GM12878 (cell line): ENCODE results near the gene KCTD6. TPM values are rescaled to one million over a fixed set of nuclear protein-coding genes. Genes with fewer than 3 reads are reported as not detected.

ENCODE experiments used
- ATAC-seq: fragments of 200-7000 bp; cut with Tn5 transposase; 3 replicates; pipeline ENCODE4 v1.9.1; 2020; ENCODE audit warnings: mild to moderate bottlenecking, moderate library complexity
- BruUV-seq: library from RNA; stranded (reverse); fragments of 400-500 nt; replicated peaks from 2 replicates; lab custom pipeline; 2021; lab: Mats Ljungman, UMichigan
- CTCF ChIA-PET: fragments of 300-600 bp; sonication (Branson Sonifier 250); formaldehyde crosslinking; extraction: SDS; loops from one replicate; lab custom pipeline; 2021; ENCODE audit warnings: inconsistent platforms; lab: Yijun Ruan, JAX
- POLR2A ChIA-PET: fragments of 350-600 bp; formaldehyde crosslinking; extraction: SDS; loops from one replicate; lab custom pipeline; 2021; ENCODE audit warnings: inconsistent platforms; lab: Charles Lee
- RAD21 ChIA-PET: fragments of 300-600 bp; sonication (Branson Sonifier 250); formaldehyde crosslinking; loops from one replicate; lab custom pipeline; 2023; ENCODE audit warnings: antibody characterized with exemption; ENCODE audit not compliant: unreplicated experiment; lab: Charles Lee
- SMC1A ChIA-PET: fragments of 300-600 bp; sonication (Branson Sonifier 250); formaldehyde crosslinking; loops from one replicate; lab custom pipeline; 2023; ENCODE audit not compliant: unreplicated experiment, uncharacterized antibody; lab: Charles Lee
- DNase-seq: peaks from one replicate; pipeline ENCODE4 v3.0.0-alpha.2; 2011; ENCODE audit warnings: low read depth, low spot score
- FAIRE-seq: peaks from 3 replicates; lab custom pipeline; 2011; peaks lifted over from hg19 to GRCh38; lab: Jason Lieb, UNC
- H2AFZ ChIP-seq: 2 replicates; pipeline ENCODE4 v1.6.0; 2011; ENCODE audit warnings: low read depth, low read length, control low read depth; ENCODE audit not compliant: control insufficient read depth
- H3K27ac ChIP-seq: 2 replicates; pipeline ENCODE4 v1.5.1; 2011; ENCODE audit warnings: control low read depth; ENCODE audit not compliant: control insufficient read depth, insufficient read depth
- H3K27me3 ChIP-seq, 2 experiments: replicated peaks in 1 of 2; 2 replicates each; pipeline versions ENCODE4 v1.6.0 to v1.6.1; 2011; ENCODE audit warnings: low read length in 1 of 2; ENCODE audit not compliant: control insufficient read depth in 2 of 2, insufficient read depth in 2 of 2
- H3K36me3 ChIP-seq, 2 experiments: 2 replicates each; pipeline ENCODE4 v1.5.1; 2011; ENCODE audit warnings: low read length in 1 of 2; ENCODE audit not compliant: control insufficient read depth in 2 of 2, insufficient read depth in 2 of 2
- H3K4me1 ChIP-seq: 2 replicates; pipeline ENCODE4 v1.6.1; 2011; ENCODE audit warnings: mild to moderate bottlenecking, low read length, moderate library complexity, mixed read lengths; ENCODE audit not compliant: control insufficient read depth, insufficient read depth
- H3K4me2 ChIP-seq: 2 replicates; pipeline ENCODE4 v1.6.0; 2011; ENCODE audit warnings: control low read depth; ENCODE audit not compliant: control insufficient read depth, insufficient read depth
- H3K4me3 ChIP-seq: fragments of 200-600 bp; sonication (generic); 2 replicates; pipeline ENCODE4 v1.5.1; 2016
- H3K79me2 ChIP-seq: 2 replicates; pipeline ENCODE4 v1.6.0; 2011; ENCODE audit warnings: low read length; ENCODE audit not compliant: control insufficient read depth, insufficient read depth
- H3K9ac ChIP-seq: 2 replicates; pipeline ENCODE4 v1.8.0; 2011; ENCODE audit warnings: low read length, control low read depth, mixed read lengths; ENCODE audit not compliant: control insufficient read depth, insufficient read depth
- H3K9me3 ChIP-seq: replicated peaks from 3 replicates; pipeline ENCODE4 v1.5.1; 2011; ENCODE audit warnings: mild to moderate bottlenecking, low read length; ENCODE audit not compliant: control insufficient read depth, insufficient read depth
- H4K20me1 ChIP-seq: 2 replicates; pipeline ENCODE4 v1.6.0; 2011; ENCODE audit not compliant: control insufficient read depth, insufficient read depth
- BACH1 ChIP-seq: fragments of 450-650 bp; IDR thresholded peaks from 2 replicates; pipeline ENCODE4 v1.6.1; 2017; ENCODE audit warnings: mild to moderate bottlenecking, borderline replicate concordance
- BCL11A ChIP-seq: IDR thresholded peaks from 2 replicates; pipeline ENCODE4 v1.6.1; 2011; ENCODE audit warnings: low read depth, low read length
- CHD1 ChIP-seq: IDR thresholded peaks from 2 replicates; pipeline ENCODE4 v1.6.1; 2012; ENCODE audit warnings: low read depth, low read length, improper control_type of control experiment
- ESRRA ChIP-seq: IDR thresholded peaks from 2 replicates; pipeline ENCODE4 v1.6.1; 2012; ENCODE audit warnings: mild to moderate bottlenecking, low read length, improper control_type of control experiment
- HSF1 ChIP-seq: fragments of 150-350 bp; IDR thresholded peaks from 2 replicates; pipeline ENCODE4 v1.6.1; 2014; ENCODE audit warnings: mild to moderate bottlenecking, low read depth, low read length
- KLF5 ChIP-seq: fragments of 450-650 bp; IDR thresholded peaks from 2 replicates; pipeline ENCODE4 v1.6.1; 2014; ENCODE audit warnings: mild to moderate bottlenecking; ENCODE audit not compliant: partially characterized antibody
- NFYB ChIP-seq: IDR thresholded peaks from 2 replicates; pipeline ENCODE4 v1.6.1; 2011; ENCODE audit warnings: low read depth, mild to moderate bottlenecking, low read length, improper control_type of control experiment, moderate library complexity; ENCODE audit not compliant: insufficient read depth
- PAX5 ChIP-seq: IDR thresholded peaks from 2 replicates; pipeline ENCODE4 v1.6.1; 2011; ENCODE audit warnings: low read depth, low read length, borderline replicate concordance
- RELA ChIP-seq: fragments of 450-650 bp; IDR thresholded peaks from 2 replicates; pipeline ENCODE4 v1.8.0; 2014; ENCODE audit warnings: borderline replicate concordance; ENCODE audit not compliant: partially characterized antibody
- SMAD5 ChIP-seq: IDR thresholded peaks from 2 replicates; pipeline ENCODE4 v1.6.1; 2016; ENCODE audit warnings: antibody characterized with exemption, low read depth
- STAT3 ChIP-seq: IDR thresholded peaks from 2 replicates; pipeline ENCODE4 v1.6.1; 2011; ENCODE audit warnings: low read depth, low read length, improper control_type of control experiment
- TAF1 ChIP-seq: IDR thresholded peaks from 2 replicates; pipeline ENCODE4 v1.6.1; 2011; ENCODE audit warnings: mild to moderate bottlenecking, low read depth, low read length, borderline replicate concordance
- TCF3 ChIP-seq: IDR thresholded peaks from 2 replicates; pipeline ENCODE4 v1.6.1; 2012; ENCODE audit warnings: low read depth, mild to moderate bottlenecking, low read length, borderline replicate concordance; ENCODE audit not compliant: insufficient read depth
- ZNF217 ChIP-seq: fragments of 450-650 bp; IDR thresholded peaks from 2 replicates; pipeline ENCODE4 v1.6.1; 2017; ENCODE audit warnings: antibody characterized with exemption, mild to moderate bottlenecking
- ZNF592 ChIP-seq: fragments of 450-650 bp; IDR thresholded peaks from 2 replicates; pipeline ENCODE4 v1.6.1; 2017; ENCODE audit warnings: mild to moderate bottlenecking, moderate library complexity
- WGBS: methylation state at CpG from one replicate; pipeline ENCODE4 v1.1.6; 2016; ENCODE audit warnings: low lambda C conversion rate; ENCODE audit not compliant: insufficient replicate concordance, insufficient coverage; ENCODE audit errors: missing lambda C conversion rate; 5-methylcytosine and 5-hydroxymethylcytosine counted together
- in situ Hi-C: fragments of 300-500 bp; cut with MboI; formaldehyde crosslinking; loops from 9 replicates; pipeline ENCODE4 v1.14.3; 2018; ENCODE audit warnings: mixed read lengths
- intact Hi-C: fragments of 100-400 bp; cut with micrococcal nuclease; formaldehyde crosslinking; loops from one replicate; pipeline ENCODE4 v1.14.2; 2022; ENCODE audit not compliant: unreplicated experiment
- polyA plus RNA-seq, 11 experiments: library from polyadenylated mRNA; depleted of rRNA in 4 of 11; unstranded in 6 of 11; stranded (reverse) in 5 of 11; fragments of >200 nt; fragmentation: Nextera tagmentation in 4 of 11; fragmentation: Illumina TruSeq in 1 of 11; extraction: Ambion mirVana in 4 of 11; extraction: Trizol in 1 of 11; gene quantifications; 1 replicate in 1 of 11; 2 replicates in 10 of 11; pipeline versions ENCODE4 v1.2.1 to v1.2.3, GENCODE V29; 2011 to 2016; ENCODE audit warnings: inconsistent platforms in 2 of 11, missing spikeins in 2 of 11, low read depth in 1 of 11
- total RNA-seq, 4 experiments: library from RNA; depleted of rRNA in 3 of 4; stranded (reverse); fragments of >200 nt in 3 of 4; fragmentation: Illumina TruSeq in 1 of 4; extraction: Trizol in 1 of 4; gene quantifications; 2 replicates each; pipeline versions ENCODE4 v1.2.1 to v1.2.3, GENCODE V29; 2013 to 2021
- TF ChIP-seq, protein P1 (sequence below): IDR thresholded peaks from 2 replicates; pipeline ENCODE4 v1.6.1; 2012; ENCODE audit warnings: low read depth, low read length, improper control_type of control experiment

The KCTD6 gene
- total and polyA plus RNA-seq, 10 of the 15 experiments (the other 5 are each of a cell fraction or from before 2014, with no cell fraction given) = 5.2 to 10.7 (median 8.7) TPM

- no TSS peak for BruUV-seq
- Histone ChIP-seq H3K27ac (no peak overlapping the region), H3K4me1 (no peaks in the 10 kb centered on the region), H4K20me1 (no peaks in the 10 kb centered on the region), H3K79me2 (no peaks in the 10 kb centered on the region), H3K27me3 (no peaks in the 10 kb centered on the region; a peak in 1 of 4 replicates), H3K4me2 (no peak overlapping the region), H3K9ac (no peak overlapping the region), H3K4me3 (no peak overlapping the region), H3K9me3 (no peaks in the 10 kb centered on the region), H2AFZ (no peak overlapping the region), H3K36me3 (no peaks in the 10 kb centered on the region)
- TF ChIP-seq BCL11A (no peak), CHD1 (no peak), HSF1 (no peak), PAX5 (no peak), STAT3 (no peak), BACH1 (no peak), NFYB (no peak), KLF5 (no peak), TAF1 (no peak), ZNF592 (no peak), ZNF217 (no peak), RELA (no peak), SMAD5 (no peak), ESRRA (no peak), TCF3 (no peak)
- TF ChIP-seq, protein P1, sequence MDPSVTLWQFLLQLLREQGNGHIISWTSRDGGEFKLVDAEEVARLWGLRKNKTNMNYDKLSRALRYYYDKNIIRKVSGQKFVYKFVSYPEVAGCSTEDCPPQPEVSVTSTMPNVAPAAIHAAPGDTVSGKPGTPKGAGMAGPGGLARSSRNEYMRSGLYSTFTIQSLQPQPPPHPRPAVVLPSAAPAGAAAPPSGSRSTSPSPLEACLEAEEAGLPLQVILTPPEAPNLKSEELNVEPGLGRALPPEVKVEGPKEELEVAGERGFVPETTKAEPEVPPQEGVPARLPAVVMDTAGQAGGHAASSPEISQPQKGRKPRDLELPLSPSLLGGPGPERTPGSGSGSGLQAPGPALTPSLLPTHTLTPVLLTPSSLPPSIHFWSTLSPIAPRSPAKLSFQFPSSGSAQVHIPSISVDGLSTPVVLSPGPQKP = no peak
- no peak for ATAC-seq
- ChIA-PET SMC1A (interaction anchor here (1.1 to 4.0 kb wide), 4 partner anchors 9 to 224 kb away, joined by 3 to 20 read pairs (median 6); partner anchors contain the start of genes HTD2, KCTD6 and RPP14), POLR2A (no interaction called here), RAD21 (interaction anchor here (0.9 to 1.3 kb wide), 6 partner anchors 38 to 344 kb away, joined by 3 to 4 read pairs (median 3); no protein-coding TSS in a partner anchor), CTCF (interaction anchor here (0.6 to 4.5 kb wide), 17 partner anchors 9 to 1130 kb away, joined by 3 to 34 read pairs (median 4); partner anchors contain the start of genes HTD2, KCTD6 and RPP14)
- in situ Hi-C loops = loop anchor here (5.0 to 10.0 kb wide), 2 partner anchors 207 to 349 kb away; no protein-coding TSS in a partner anchor
- no peak for FAIRE-seq
- WGBS = 57% methylated on average over 7 of the region's 7 CpGs
- DNase-seq = no peak
- intact Hi-C loops = loop anchor here (5.0 kb wide), 1 partner anchor 99 kb away; the partner anchor contains the start of gene PDHB
These were observed 39.7 kb downstream of the KCTD6 start for GRCh38 chr3:58531555-58531954.
